ENCODE data around the gene ING3.

The ING3 gene

DNA sequence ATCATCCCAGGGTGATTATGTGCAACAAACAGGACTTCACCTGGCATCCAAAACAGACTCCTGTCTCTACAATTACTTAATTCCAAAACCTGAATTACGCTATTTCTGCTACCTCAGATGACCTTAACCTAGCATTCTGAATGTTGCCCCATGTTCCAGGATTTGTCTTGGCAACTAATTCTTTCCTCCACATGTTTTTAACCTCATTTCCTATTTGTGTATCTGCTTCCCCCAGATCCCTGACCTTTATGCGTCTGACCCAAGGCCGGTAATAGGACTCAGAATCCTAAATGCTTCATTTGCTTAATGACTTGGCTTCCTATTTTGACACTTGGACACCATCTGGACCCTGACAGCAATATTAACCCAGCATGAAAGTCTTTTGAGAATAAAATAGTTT is 8.7 kb upstream of the ING3 start:
- TF ChIP-seq, protein P1, sequence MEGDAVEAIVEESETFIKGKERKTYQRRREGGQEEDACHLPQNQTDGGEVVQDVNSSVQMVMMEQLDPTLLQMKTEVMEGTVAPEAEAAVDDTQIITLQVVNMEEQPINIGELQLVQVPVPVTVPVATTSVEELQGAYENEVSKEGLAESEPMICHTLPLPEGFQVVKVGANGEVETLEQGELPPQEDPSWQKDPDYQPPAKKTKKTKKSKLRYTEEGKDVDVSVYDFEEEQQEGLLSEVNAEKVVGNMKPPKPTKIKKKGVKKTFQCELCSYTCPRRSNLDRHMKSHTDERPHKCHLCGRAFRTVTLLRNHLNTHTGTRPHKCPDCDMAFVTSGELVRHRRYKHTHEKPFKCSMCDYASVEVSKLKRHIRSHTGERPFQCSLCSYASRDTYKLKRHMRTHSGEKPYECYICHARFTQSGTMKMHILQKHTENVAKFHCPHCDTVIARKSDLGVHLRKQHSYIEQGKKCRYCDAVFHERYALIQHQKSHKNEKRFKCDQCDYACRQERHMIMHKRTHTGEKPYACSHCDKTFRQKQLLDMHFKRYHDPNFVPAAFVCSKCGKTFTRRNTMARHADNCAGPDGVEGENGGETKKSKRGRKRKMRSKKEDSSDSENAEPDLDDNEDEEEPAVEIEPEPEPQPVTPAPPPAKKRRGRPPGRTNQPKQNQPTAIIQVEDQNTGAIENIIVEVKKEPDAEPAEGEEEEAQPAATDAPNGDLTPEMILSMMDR (IDR thresholded peaks at IDR 0.05), result no peak

DNA sequence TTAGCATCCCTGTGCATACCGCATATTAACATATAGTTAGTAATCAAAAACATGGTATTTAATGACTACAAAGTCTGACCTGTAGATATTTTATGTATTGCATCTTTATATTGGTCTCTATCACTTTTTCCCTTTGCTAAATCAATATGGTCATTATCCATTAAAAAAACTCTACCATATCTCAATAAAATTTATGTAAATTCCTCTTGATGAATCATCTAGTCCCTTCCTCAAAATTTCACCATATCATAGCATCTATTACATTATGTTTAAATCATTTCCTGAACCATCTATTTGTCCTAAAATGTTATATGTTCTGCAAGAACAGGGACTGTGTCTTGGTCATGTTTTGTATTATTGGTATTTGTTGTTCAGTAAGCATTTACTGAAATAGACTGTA is 7.7 kb upstream of the ING3 start:
- TF ChIP-seq, protein P1 (IDR thresholded peaks at IDR 0.05), result no peak

DNA sequence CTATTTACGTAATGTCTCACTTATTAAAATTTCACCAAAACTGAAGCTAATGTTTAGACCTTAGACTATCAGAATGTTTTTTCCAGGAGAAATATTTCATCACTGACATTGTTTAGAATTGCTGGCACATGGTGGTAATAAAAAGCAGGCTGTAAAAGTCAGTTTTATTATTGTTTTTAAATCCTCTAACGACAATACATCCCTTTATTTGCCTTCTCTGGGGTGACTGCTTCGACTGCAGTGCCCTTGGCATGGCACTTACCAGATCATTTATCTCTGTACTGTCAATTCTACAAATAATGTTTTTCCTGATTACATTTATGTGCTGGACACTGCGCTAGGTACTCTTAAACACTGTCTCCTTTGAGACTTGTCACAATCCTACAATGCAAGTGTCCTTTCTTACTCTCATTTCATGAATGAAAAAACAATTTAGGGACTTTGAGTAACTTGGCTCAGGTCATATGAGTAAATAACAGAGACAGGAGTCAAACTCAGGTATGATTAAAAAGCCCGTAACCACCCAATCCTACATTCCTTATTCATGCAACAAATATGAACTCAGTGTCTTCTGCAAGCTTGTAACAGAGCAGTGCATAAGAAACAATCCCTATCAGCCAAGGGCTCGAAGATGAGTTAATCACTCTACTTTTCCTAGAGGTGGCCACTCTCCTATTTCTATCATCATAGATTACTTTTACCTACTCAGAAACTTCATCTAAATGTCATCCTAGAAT is 5.6 kb upstream of the ING3 start:
- TF ChIP-seq, protein P1 (IDR thresholded peaks at IDR 0.05), result no peak

DNA sequence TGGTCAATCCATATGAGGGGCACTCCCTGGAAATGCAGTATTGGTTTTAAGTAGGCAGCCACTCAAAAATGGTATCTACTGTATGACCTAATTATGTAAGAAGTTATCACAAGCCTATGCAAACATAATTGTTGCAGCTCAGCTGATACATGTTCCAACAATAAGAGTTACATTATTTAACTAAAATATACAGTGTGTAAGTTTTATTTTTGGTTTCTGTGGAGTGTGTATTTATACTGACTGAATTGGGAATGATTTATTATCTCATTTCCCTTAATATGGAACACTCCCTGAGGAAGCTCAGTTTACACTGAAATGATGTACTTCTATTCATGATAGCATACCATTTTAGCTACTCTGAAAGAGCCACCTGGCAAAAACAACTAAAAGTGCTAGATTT is 2.6 kb upstream of the ING3 start:
- TF ChIP-seq, protein P1 (IDR thresholded peaks at IDR 0.05), result no peak

DNA sequence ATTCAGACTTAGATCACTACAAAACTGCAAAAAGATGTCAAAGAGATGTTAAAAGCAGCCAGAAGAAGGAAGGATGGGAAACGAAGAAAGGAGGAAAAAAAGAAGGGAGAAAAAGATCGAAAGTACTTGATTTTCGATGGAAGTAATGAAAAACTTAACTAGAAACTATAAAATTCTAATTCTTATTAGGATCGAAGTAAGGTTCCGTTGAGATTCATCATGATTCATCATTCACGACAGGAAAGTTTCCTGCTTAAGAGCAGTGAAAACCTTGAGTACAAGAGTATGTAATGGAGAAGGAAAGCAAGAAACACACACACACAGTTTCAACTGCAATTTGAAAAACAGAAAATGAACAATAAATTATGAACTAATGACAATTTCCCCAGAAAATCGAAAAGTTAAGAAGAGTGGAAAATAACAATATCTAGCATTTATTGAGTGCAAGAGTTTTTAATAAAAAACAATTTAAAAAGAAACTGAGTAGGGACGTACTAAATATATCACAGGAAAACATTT is 1.1 kb upstream of the ING3 start:
- TF ChIP-seq, protein P1 (IDR thresholded peaks at IDR 0.05), result no peak

DNA sequence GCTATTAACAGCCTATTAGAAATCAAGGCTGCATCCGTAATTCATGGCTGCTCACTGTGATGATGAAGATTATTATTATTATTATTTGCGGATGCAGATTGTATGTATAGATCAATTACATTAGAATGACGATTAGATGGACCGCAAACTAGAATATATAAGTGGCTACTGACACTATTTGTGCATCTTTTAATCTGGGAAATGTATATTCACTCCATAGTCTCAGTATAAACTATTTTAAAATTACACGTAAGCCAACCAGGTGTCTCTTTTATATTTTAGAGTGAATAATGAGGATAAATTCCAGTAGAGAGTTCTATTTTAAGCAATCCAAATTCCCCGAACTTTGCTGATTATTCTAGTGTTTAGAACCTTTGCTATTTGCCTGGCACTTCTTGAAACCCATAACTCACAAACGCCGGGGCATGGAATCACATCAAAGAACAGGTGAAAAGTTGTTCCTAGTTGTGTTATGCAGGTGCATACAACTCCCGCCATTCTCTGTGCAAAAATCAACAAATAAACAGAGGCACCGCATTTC is 509 bp upstream of the ING3 start:
- TF ChIP-seq, protein P1 (IDR thresholded peaks at IDR 0.05), result no peak

DNA sequence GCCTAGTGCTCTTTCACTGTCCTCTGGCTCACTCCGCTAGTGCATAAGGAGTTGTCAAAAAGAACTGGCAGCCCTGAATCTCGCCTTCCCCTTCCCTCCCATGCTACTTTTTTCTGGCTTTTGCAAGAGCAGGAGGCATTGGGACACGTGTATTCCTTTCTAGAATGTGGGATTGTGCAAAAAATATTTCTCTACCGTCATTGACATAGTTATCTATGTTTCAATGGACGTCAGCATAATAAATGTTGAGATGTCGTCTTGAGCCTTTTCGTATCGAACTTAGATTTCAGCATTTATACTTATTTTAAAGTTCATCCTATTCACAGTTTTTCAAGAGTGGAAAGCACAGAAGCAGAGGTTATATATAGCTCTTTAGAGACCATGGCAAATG is 727 bp downstream of the ING3 start:
- TF ChIP-seq, protein P1 (IDR thresholded peaks at IDR 0.05), result no peak

All from LNCAP (cell line).